ENCODE measurements around the gene TGFBRAP1. TPM values are rescaled to one million over a fixed set of nuclear protein-coding genes. Genes with fewer than 3 reads are reported as not detected.

The TGFBRAP1 gene
- total RNA-seq, 1 donor from 2014 or later: 20.0 TPM

DNA sequence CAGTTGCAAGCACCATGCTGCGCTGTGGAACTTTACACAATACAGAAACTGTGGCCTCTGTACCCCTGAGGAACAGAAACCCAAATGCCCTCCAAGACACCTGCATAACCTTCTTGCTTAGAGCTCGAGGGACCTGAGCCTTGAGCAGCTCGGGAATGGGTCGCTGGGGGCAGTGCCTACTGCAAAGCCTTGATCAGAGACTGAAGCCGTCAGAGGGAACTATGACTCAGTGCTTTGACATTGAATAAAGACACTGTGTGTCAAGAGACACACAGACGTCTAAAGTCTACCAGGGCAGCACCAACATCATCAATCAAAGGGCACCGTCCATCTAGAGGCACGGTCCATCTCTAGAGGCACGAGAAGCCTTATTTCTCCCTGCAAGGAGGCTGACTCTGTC lies 57.4 kb downstream of the TGFBRAP1 start:
- H3K4me3 Mint-ChIP-seq (ENCODE audit: low read depth): no peak overlapping the region
- peaks cover 17% of the 10 kb centered on the region for H3K36me3 Mint-ChIP-seq (ENCODE audit: insufficient read depth)
- TF ChIP-seq, protein P1, sequence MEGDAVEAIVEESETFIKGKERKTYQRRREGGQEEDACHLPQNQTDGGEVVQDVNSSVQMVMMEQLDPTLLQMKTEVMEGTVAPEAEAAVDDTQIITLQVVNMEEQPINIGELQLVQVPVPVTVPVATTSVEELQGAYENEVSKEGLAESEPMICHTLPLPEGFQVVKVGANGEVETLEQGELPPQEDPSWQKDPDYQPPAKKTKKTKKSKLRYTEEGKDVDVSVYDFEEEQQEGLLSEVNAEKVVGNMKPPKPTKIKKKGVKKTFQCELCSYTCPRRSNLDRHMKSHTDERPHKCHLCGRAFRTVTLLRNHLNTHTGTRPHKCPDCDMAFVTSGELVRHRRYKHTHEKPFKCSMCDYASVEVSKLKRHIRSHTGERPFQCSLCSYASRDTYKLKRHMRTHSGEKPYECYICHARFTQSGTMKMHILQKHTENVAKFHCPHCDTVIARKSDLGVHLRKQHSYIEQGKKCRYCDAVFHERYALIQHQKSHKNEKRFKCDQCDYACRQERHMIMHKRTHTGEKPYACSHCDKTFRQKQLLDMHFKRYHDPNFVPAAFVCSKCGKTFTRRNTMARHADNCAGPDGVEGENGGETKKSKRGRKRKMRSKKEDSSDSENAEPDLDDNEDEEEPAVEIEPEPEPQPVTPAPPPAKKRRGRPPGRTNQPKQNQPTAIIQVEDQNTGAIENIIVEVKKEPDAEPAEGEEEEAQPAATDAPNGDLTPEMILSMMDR (IDR thresholded peaks at IDR 0.05; ENCODE audit: unreplicated experiment): no peak
- no peaks in the 10 kb centered on the region for H3K4me1 Mint-ChIP-seq (ENCODE audit: low read depth)
- H3K27me3 Mint-ChIP-seq: no peaks in the 10 kb centered on the region
- no peaks in the 10 kb centered on the region for H3K9me3 Mint-ChIP-seq (ENCODE audit: low read depth)
- DNase-seq (ENCODE audit: low spot score, unreplicated experiment): no peak
- no peak overlapping the region for H3K27ac Mint-ChIP-seq

DNA sequence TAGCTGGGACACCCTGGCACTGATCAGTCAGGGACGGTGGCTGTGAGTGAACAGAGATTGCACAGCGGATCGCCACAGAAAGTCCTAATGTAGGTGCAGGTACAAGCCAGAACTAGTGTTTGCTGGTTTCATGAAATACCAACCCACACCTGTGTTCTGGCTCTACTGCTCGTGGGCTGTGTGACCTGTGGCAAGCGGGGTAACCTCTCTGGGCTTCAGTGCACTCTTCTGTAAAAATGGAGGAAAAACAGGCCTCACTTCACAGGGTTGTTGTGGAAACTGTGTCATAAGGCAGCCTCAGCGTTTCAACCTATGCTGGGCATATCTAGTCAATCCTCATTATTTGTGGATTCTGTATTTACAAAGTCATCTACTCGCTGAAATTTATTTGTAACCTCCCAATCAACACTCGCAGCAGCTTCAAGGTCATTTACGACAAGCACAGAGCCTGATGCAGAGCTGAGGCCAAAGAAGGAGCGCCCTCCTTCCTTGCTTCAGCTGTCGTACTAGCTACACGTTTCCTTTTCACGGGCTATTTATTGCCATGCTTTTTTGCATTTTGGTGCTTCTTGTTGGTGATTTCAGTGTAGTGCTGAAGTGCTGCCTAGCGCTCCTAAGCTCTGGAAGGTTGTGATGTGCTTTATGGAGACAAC lies 58.0 kb downstream of the TGFBRAP1 start:
- no peak overlapping the region for H3K4me3 Mint-ChIP-seq (ENCODE audit: low read depth)
- TF ChIP-seq, protein P1 (IDR thresholded peaks at IDR 0.05; ENCODE audit: unreplicated experiment): no peak
- no peaks in the 10 kb centered on the region for H3K4me1 Mint-ChIP-seq (ENCODE audit: low read depth)
- peaks cover 15% of the 10 kb centered on the region for H3K36me3 Mint-ChIP-seq (ENCODE audit: insufficient read depth)
- no peak overlapping the region for H3K27ac Mint-ChIP-seq
- no peaks in the 10 kb centered on the region for H3K27me3 Mint-ChIP-seq
- no peaks in the 10 kb centered on the region for H3K9me3 Mint-ChIP-seq (ENCODE audit: low read depth)
- no peak for DNase-seq (ENCODE audit: low spot score, unreplicated experiment)

DNA sequence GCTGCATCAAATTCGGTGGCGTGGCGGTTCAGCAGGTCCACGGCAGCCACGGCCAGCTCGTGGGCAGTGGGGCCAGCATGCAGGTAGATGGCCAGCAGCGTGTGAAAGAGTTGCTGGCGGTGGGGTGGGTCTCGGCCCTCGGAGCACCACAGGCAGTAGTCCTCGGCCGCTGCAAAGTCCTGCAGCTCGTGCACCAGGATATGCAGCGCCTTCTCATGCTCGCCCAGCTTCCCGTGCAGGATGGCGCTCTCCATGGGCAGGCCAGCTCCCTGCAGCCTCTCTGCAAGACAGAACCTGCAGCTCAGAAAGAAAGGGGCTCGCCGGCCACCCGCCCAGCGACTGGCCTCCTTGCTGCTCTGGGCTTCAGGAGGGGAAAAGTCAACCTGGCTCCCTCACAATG lies 60.1 kb downstream of the TGFBRAP1 start:
- no peak for DNase-seq (ENCODE audit: low spot score, unreplicated experiment)
- no peaks in the 10 kb centered on the region for H3K27me3 Mint-ChIP-seq
- no peaks in the 10 kb centered on the region for H3K4me1 Mint-ChIP-seq (ENCODE audit: low read depth)
- no peak overlapping the region for H3K4me3 Mint-ChIP-seq (ENCODE audit: low read depth)
- no peaks in the 10 kb centered on the region for H3K9me3 Mint-ChIP-seq (ENCODE audit: low read depth)
- TF ChIP-seq, protein P1 (IDR thresholded peaks at IDR 0.05; ENCODE audit: unreplicated experiment): no peak
- peaks cover 21% of the 10 kb centered on the region for H3K36me3 Mint-ChIP-seq (ENCODE audit: insufficient read depth)
- H3K27ac Mint-ChIP-seq: no peak overlapping the region

DNA sequence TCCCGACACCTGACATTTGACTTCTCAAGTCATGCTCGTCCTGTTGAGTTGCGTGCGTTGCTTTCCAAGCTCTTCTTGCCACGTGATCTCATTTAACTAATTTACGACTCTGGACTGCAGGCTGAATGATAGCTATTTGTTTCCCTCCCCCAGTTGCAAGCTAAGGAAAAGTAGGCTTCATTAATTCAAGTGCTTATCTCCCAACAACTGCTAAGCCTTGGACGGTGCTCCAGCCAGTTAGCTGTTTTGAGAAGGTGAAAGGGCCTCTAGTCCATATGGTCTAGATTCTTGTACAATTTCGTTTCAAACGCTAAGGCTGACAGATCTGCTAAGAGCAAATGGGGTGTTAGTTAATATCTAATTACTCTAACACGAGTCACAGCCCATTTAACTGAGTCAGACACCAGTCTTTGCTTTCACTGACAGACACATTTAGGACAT lies 66.9 kb downstream of the TGFBRAP1 start:
- Mint-ChIP-seq H3K27me3 (no peaks in the 10 kb centered on the region), H3K27ac (no peak overlapping the region), H3K4me3 (ENCODE audit: low read depth) (no peak overlapping the region), H3K36me3 (ENCODE audit: insufficient read depth) (peaks cover 9% of the 10 kb centered on the region), H3K9me3 (ENCODE audit: low read depth) (no peaks in the 10 kb centered on the region), H3K4me1 (ENCODE audit: low read depth) (no peaks in the 10 kb centered on the region)
- DNase-seq (ENCODE audit: low spot score, unreplicated experiment): no peak
- TF ChIP-seq, protein P1 (IDR thresholded peaks at IDR 0.05; ENCODE audit: unreplicated experiment): no peak

DNA sequence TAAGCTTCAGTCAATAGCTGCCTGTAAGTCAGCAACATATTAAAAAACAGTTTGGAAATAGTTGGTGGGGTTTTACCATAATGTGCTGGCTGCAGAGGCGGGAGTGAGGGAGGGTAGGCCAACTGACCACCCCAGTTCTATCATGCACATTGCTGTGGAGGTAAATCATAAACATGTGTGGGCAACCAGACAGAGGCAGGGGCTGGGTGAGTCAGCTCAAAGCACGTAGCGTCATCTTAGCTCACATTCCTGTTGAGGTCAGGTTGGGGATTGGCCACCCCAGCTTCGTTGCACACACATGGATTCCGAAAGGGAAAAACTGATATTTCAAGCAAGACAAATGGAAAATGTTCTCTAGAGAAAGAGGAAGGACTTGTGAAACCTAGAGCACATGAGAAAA lies 68.5 kb downstream of the TGFBRAP1 start:
- H3K27me3 Mint-ChIP-seq: no peaks in the 10 kb centered on the region
- no peaks in the 10 kb centered on the region for H3K9me3 Mint-ChIP-seq (ENCODE audit: low read depth)
- TF ChIP-seq, protein P1 (IDR thresholded peaks at IDR 0.05; ENCODE audit: unreplicated experiment): no peak
- H3K4me1 Mint-ChIP-seq (ENCODE audit: low read depth): no peaks in the 10 kb centered on the region
- H3K36me3 Mint-ChIP-seq (ENCODE audit: insufficient read depth): peaks cover 6% of the 10 kb centered on the region
- no peak overlapping the region for H3K4me3 Mint-ChIP-seq (ENCODE audit: low read depth)
- no peak for DNase-seq (ENCODE audit: low spot score, unreplicated experiment)
- H3K27ac Mint-ChIP-seq: peak overlapping the region; percentile 9
